DOHH2 (cell line): ENCODE measurements around the gene ENPP6.

Experiments used
- H3F3A ChIP-seq: fragments of 200-600 bp; sonication (generic), shearing (Covaris generic); 2 replicates; pipeline ENCODE4 v1.6.0; 2016; ENCODE audit warnings: antibody characterized with exemption, mild to moderate bottlenecking; ENCODE audit not compliant: control insufficient read depth, insufficient read depth
- H3K27ac ChIP-seq: fragments of 200-600 bp; sonication (generic); 2 replicates; pipeline ENCODE4 v1.5.1; 2014; ENCODE audit warnings: low read depth, mild to moderate bottlenecking, low read length, moderate library complexity
- H3K27me3 ChIP-seq: fragments of 200-600 bp; sonication (generic); 2 replicates; pipeline ENCODE4 v1.6.1; 2014; ENCODE audit warnings: mild to moderate bottlenecking, low read length, mixed read lengths; ENCODE audit not compliant: control insufficient read depth
- H3K36me3 ChIP-seq: fragments of 200-600 bp; sonication (generic); 2 replicates; pipeline ENCODE4 v1.6.1; 2014; ENCODE audit warnings: mild to moderate bottlenecking, low read length, moderate library complexity, mixed read lengths; ENCODE audit not compliant: control insufficient read depth
- H3K4me1 ChIP-seq: fragments of 200-600 bp; sonication (generic); 2 replicates; pipeline ENCODE4 v1.6.1; 2014; ENCODE audit warnings: mild to moderate bottlenecking, low read length, mixed read lengths; ENCODE audit not compliant: control insufficient read depth
- H3K4me2 ChIP-seq: fragments of 200-600 bp; sonication (generic); 2 replicates; pipeline ENCODE4 v1.6.0; 2014; ENCODE audit warnings: mild to moderate bottlenecking, low read length, moderate library complexity
- H3K4me3 ChIP-seq: fragments of 200-600 bp; sonication (generic); 2 replicates; pipeline ENCODE4 v1.5.1; 2014; ENCODE audit warnings: mild to moderate bottlenecking, low read length, mixed read lengths
- H3K79me2 ChIP-seq: fragments of 200-600 bp; sonication (generic); 2 replicates; pipeline ENCODE4 v1.6.1; 2014; ENCODE audit warnings: mild to moderate bottlenecking, low read length, mixed read lengths; ENCODE audit not compliant: control insufficient read depth
- H3K9me2 ChIP-seq: fragments of 200-600 bp; sonication (generic); replicated peaks from 2 replicates; pipeline ENCODE4 v1.6.1; 2014; ENCODE audit warnings: mild to moderate bottlenecking, low read length, mixed read lengths; ENCODE audit not compliant: control insufficient read depth
- H3K9me3 ChIP-seq: fragments of 200-600 bp; sonication (generic); 2 replicates; pipeline ENCODE4 v1.6.1; 2014; ENCODE audit warnings: antibody characterized with exemption, low read length, mixed read lengths; ENCODE audit not compliant: control insufficient read depth, insufficient read depth
- H4K20me1 ChIP-seq: fragments of 200-600 bp; sonication (generic); 2 replicates; pipeline ENCODE4 v1.6.0; 2014; ENCODE audit warnings: low read depth, mild to moderate bottlenecking, antibody characterized with exemption, low read length, moderate library complexity; ENCODE audit not compliant: control insufficient read depth, insufficient read depth
- CTCF ChIP-seq: fragments of 200-600 bp; sonication (generic); IDR thresholded peaks from one replicate; pipeline ENCODE4 v1.5.1; 2014; ENCODE audit warnings: antibody characterized with exemption, mild to moderate bottlenecking, low read depth, low read length; ENCODE audit not compliant: poor library complexity, severe bottlenecking
- EZH2phosphoT487 ChIP-seq: fragments of 200-600 bp; sonication (generic); IDR thresholded peaks from 2 replicates; pipeline ENCODE4 v1.6.1; 2017; ENCODE audit warnings: borderline replicate concordance, mild to moderate bottlenecking, antibody characterized with exemption, low read length, moderate library complexity, mixed read lengths

Gene ENPP6

GRCh38 chr4:184115399-184115798 is 102.3 kb downstream of the ENPP6 start:
- Histone ChIP-seq H3K9me3 (no peaks in the 10 kb centered on the region), H3K4me1 (no peaks in the 10 kb centered on the region), H3K36me3 (no peaks in the 10 kb centered on the region), H3K27ac (no peak overlapping the region), H3K27me3 (no peaks in the 10 kb centered on the region), H4K20me1 (no peaks in the 10 kb centered on the region), H3F3A (no peaks in the 10 kb centered on the region), H3K4me2 (no peak overlapping the region), H3K9me2 (no peaks in the 10 kb centered on the region), H3K79me2 (no peaks in the 10 kb centered on the region), H3K4me3 (no peak overlapping the region)
- TF ChIP-seq CTCF: no peak

- Histone ChIP-seq H3K4me3 (no peak overlapping the region), H3K4me1 (no peaks in the 10 kb centered on the region), H3K9me2 (no peaks in the 10 kb centered on the region), H3K27ac (no peak overlapping the region), H3K4me2 (no peak overlapping the region), H3K9me3 (no peaks in the 10 kb centered on the region), H3K27me3 (no peaks in the 10 kb centered on the region), H3F3A (no peaks in the 10 kb centered on the region), H4K20me1 (no peaks in the 10 kb centered on the region), H3K79me2 (no peaks in the 10 kb centered on the region), H3K36me3 (no peaks in the 10 kb centered on the region)
- no peak for TF ChIP-seq EZH2phosphoT487
- no peak for TF ChIP-seq CTCF
Measured at GRCh38 chr4:184114431-184114830, 103.2 kb downstream of the ENPP6 start.

GRCh38 chr4:184112006-184112550 is 105.6 kb downstream of the ENPP6 start:
- Histone ChIP-seq H3K36me3 (no peaks in the 10 kb centered on the region), H3K27me3 (no peaks in the 10 kb centered on the region), H3K4me3 (no peak overlapping the region), H4K20me1 (no peaks in the 10 kb centered on the region), H3K9me3 (no peaks in the 10 kb centered on the region), H3K27ac (no peak overlapping the region), H3K9me2 (no peaks in the 10 kb centered on the region), H3K4me2 (no peak overlapping the region), H3K79me2 (no peaks in the 10 kb centered on the region), H3K4me1 (no peaks in the 10 kb centered on the region), H3F3A (no peaks in the 10 kb centered on the region)
- no peak for TF ChIP-seq CTCF
- no peak for TF ChIP-seq EZH2phosphoT487
